ENCODE data around the gene GAS6.

Gene GAS6

DNA sequence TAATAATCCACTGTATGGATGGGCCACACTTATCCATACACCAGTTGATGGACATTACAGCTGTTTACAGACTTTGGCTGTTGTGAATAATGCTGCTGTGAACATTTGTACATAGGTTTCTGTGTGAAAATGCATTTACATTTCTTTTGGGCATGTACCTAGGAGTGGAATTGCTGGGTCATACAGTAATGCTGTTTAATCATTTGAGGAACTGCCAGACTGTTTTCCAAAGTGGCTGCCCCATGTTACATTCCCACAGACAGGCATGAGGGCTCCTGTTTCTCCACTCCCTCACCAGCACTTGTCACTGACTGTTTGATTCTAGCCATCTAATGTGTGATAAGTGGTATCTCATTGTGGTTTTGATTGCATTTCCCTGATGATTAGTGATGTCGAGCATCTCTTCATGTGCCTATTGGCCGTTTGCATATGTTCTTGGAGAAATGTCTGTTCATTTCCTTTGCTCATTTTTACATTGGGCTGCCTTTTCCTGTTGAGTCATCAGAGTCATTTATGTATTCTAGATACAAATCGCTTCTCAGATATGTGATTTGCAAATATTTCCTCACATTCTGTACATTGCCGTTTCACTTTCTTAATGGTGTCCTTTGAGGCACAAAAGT is 92.1 kb downstream of the GAS6 start:
- Histone ChIP-seq H3K4me3 (ENCODE audit: low read length) (no peak overlapping the region), H3K27me3 (ENCODE audit: low read depth, low read length) (peaks cover 35% of the 10 kb centered on the region), H3K9ac (ENCODE audit: low read length) (no peak overlapping the region), H3K9me3 (ENCODE audit: insufficient read depth, low read length) (no peaks in the 10 kb centered on the region), H3K79me2 (ENCODE audit: low read length) (no peaks in the 10 kb centered on the region), H2AFZ (ENCODE audit: low read depth, low read length) (no peak overlapping the region), H4K20me1 (ENCODE audit: insufficient read depth, low read length) (no peaks in the 10 kb centered on the region), H3K4me1 (ENCODE audit: low read length) (no peaks in the 10 kb centered on the region), H3K27ac (ENCODE audit: low read length) (no peak overlapping the region), H3K4me2 (ENCODE audit: low read length) (no peak overlapping the region), H3K36me3 (replicated peaks; ENCODE audit: low read depth, low read length) (no peaks in the 10 kb centered on the region)
- no peak for TF ChIP-seq EZH2phosphoT487 (IDR thresholded peaks at IDR 0.05; ENCODE audit: low read depth)
- TF ChIP-seq, protein P1, sequence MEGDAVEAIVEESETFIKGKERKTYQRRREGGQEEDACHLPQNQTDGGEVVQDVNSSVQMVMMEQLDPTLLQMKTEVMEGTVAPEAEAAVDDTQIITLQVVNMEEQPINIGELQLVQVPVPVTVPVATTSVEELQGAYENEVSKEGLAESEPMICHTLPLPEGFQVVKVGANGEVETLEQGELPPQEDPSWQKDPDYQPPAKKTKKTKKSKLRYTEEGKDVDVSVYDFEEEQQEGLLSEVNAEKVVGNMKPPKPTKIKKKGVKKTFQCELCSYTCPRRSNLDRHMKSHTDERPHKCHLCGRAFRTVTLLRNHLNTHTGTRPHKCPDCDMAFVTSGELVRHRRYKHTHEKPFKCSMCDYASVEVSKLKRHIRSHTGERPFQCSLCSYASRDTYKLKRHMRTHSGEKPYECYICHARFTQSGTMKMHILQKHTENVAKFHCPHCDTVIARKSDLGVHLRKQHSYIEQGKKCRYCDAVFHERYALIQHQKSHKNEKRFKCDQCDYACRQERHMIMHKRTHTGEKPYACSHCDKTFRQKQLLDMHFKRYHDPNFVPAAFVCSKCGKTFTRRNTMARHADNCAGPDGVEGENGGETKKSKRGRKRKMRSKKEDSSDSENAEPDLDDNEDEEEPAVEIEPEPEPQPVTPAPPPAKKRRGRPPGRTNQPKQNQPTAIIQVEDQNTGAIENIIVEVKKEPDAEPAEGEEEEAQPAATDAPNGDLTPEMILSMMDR (IDR thresholded peaks at IDR 0.05; ENCODE audit: low read depth, low read length): no peak

DNA sequence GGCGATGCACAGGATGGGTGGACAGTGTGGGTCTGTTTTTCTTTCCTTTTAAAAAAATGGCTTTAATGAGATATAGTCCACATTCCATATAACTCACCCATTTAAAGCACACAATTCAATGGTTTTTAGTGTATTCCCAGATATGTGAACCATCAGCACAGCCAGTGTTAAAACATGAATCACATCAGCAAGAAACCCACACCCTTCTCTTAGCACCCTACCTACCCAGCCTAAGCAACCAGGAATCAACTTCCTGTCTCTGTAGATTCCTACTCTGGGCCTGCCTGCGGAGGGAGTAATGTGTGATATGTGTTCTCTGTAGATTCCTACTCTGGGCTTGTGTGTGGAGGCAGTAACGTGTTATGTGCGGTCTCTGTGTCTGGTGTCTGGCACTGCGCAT is 92.9 kb downstream of the GAS6 start:
- Histone ChIP-seq H3K27ac (ENCODE audit: low read length) (no peak overlapping the region), H3K4me3 (ENCODE audit: low read length) (no peak overlapping the region), H3K4me1 (ENCODE audit: low read length) (no peaks in the 10 kb centered on the region), H3K36me3 (replicated peaks; ENCODE audit: low read depth, low read length) (no peaks in the 10 kb centered on the region), H3K27me3 (ENCODE audit: low read depth, low read length) (peaks cover 35% of the 10 kb centered on the region), H2AFZ (ENCODE audit: low read depth, low read length) (no peak overlapping the region), H4K20me1 (ENCODE audit: insufficient read depth, low read length) (no peaks in the 10 kb centered on the region), H3K79me2 (ENCODE audit: low read length) (no peaks in the 10 kb centered on the region), H3K9ac (ENCODE audit: low read length) (no peak overlapping the region), H3K4me2 (ENCODE audit: low read length) (no peak overlapping the region), H3K9me3 (ENCODE audit: insufficient read depth, low read length) (no peaks in the 10 kb centered on the region)
- TF ChIP-seq EZH2phosphoT487 (IDR thresholded peaks at IDR 0.05; ENCODE audit: low read depth): no peak
- TF ChIP-seq, protein P1 (IDR thresholded peaks at IDR 0.05; ENCODE audit: low read depth, low read length): no peak

Measured in OCI-LY3 (cell line).